Upper lobe of right lung (tissue), 1 donor: Measurements from ENCODE around the gene CAT. TPM values are rescaled to one million over a fixed set of nuclear protein-coding genes. Genes with fewer than 3 reads are reported as not detected.

ENCODE experiments used
- ATAC-seq: fragments of 200-7000 bp; cut with Tn5 transposase; one replicate; pipeline ENCODE4 v1.9.1; 2020; ENCODE audit warnings: mild to moderate bottlenecking, moderate library complexity
- DNase-seq: peaks from one replicate; pipeline ENCODE4 v3.0.0-alpha.2; 2020
- H3K27ac ChIP-seq: fragments of 200-600 bp; one replicate; pipeline ENCODE4 v1.8.0; 2022
- H3K27me3 ChIP-seq: fragments of 200-600 bp; one replicate; pipeline ENCODE4 v1.8.0; 2022; ENCODE audit warnings: mild to moderate bottlenecking
- H3K36me3 ChIP-seq: fragments of 200-600 bp; one replicate; pipeline ENCODE4 v1.8.0; 2022
- H3K4me1 ChIP-seq: fragments of 200-600 bp; one replicate; pipeline ENCODE4 v1.8.0; 2022
- H3K4me3 ChIP-seq: fragments of 200-600 bp; one replicate; pipeline ENCODE4 v1.8.0; 2022; ENCODE audit warnings: mild to moderate bottlenecking
- H3K9me3 ChIP-seq: fragments of 200-600 bp; one replicate; pipeline ENCODE4 v1.8.0; 2022
- intact Hi-C: fragments of 100-400 bp; cut with DNase I; formaldehyde crosslinking; loops from one replicate; pipeline ENCODE4 v1.11.0; 2022
- total RNA-seq: library from RNA; stranded (reverse); fragmentation: NEBNext Ultra II Directional; extraction: Animal tissue kit (Norgen Biotek cat#: 25700); gene quantifications from one replicate; pipeline ENCODE4 v1.2.1, GENCODE V29; 2021
- TF ChIP-seq, protein P1 (sequence below): fragments of 200-600 bp; IDR thresholded peaks from one replicate; pipeline ENCODE4 v1.8.0; 2022; ENCODE audit warnings: antibody characterized with exemption
- donor health status: DM: no; HTN: yes; CAD: no; lungs with severe emphysema.

Gene CAT
- total RNA-seq, 1 donor from 2014 or later: 213 TPM

DNA sequence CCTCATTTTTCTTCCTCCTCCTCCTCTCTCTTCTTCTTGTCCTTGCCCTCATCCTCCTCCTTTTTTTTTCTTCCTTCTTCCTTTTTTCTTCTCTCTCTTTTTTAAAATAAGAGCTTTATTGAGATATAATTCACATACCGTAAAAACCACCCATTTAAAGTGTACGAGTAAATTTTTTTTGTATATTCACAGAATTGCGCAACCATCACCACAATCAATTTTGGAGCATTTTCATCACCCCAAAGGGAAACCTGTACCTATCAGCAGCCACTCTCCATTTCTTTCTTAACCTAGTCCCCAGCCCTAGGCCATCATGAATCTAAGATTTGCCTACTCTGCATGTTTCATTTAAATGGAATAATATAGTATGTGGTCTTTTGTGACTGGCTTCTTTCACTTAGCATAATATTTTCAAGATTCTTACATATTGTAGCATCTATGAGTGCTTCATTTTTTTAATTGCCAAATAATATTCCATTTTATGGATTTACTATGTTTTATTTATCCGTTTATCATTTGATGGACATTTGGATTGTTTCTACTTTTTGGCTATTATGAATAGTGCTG lies 35.0 kb downstream of the CAT start:
- no peak for ATAC-seq
- Histone ChIP-seq H3K36me3 (peaks cover 49% of the 10 kb centered on the region), H3K27me3 (no peaks in the 10 kb centered on the region), H3K4me1 (no peaks in the 10 kb centered on the region), H3K27ac (no peak overlapping the region), H3K4me3 (no peak overlapping the region), H3K9me3 (no peaks in the 10 kb centered on the region)
- TF ChIP-seq, protein P1, sequence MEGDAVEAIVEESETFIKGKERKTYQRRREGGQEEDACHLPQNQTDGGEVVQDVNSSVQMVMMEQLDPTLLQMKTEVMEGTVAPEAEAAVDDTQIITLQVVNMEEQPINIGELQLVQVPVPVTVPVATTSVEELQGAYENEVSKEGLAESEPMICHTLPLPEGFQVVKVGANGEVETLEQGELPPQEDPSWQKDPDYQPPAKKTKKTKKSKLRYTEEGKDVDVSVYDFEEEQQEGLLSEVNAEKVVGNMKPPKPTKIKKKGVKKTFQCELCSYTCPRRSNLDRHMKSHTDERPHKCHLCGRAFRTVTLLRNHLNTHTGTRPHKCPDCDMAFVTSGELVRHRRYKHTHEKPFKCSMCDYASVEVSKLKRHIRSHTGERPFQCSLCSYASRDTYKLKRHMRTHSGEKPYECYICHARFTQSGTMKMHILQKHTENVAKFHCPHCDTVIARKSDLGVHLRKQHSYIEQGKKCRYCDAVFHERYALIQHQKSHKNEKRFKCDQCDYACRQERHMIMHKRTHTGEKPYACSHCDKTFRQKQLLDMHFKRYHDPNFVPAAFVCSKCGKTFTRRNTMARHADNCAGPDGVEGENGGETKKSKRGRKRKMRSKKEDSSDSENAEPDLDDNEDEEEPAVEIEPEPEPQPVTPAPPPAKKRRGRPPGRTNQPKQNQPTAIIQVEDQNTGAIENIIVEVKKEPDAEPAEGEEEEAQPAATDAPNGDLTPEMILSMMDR: no peak
- intact Hi-C loops: no loop called here
- no peak for DNase-seq

DNA sequence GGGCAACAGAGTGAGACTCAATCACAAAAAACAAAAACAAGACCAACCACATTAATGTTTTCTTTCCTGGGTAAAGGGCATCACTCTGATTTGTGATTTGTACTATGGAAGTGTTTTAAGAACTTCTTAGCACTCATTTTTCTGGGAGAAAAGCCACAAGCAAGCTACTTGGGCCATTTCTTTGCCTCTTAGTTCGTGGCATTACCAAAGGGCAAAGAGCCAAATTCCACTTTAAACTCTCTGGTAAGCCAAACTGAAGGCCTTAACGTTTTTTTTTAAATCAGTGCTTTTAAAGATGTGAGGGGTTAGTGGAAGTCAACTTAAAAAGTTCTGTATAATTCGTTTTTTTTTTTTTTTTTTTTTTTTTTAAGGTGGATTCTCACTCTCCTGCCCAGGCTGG lies 36.9 kb downstream of the CAT start:
- TF ChIP-seq, protein P1: no peak
- intact Hi-C loops: no loop called here
- H3K27ac ChIP-seq: no peak overlapping the region
- peaks cover 29% of the 10 kb centered on the region for H3K36me3 ChIP-seq
- DNase-seq: no peak
- no peaks in the 10 kb centered on the region for H3K4me1 ChIP-seq
- H3K4me3 ChIP-seq: no peak overlapping the region
- no peaks in the 10 kb centered on the region for H3K9me3 ChIP-seq
- H3K27me3 ChIP-seq: no peaks in the 10 kb centered on the region
- ATAC-seq: no peak

DNA sequence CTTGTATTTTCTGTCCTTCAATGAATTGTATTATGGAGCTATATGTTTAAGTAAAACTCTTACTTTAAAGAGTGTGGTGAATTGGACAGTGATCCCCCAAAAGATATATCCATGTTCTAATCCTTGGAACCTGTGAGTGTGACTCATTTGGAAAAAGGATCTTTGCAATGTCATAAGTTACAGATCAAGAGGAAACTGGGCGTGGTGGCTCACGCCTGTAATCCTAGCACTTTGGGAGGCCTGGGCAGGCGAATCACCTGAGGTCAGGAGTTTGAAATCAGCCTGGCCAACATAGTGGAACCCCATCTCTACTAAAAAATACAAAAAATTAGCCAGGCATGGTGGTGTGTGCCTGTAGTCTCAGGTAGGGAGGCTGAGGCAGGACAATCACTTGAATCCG lies 38.1 kb downstream of the CAT start:
- Histone ChIP-seq H3K27ac (no peak overlapping the region), H3K27me3 (no peaks in the 10 kb centered on the region), H3K36me3 (peaks cover 17% of the 10 kb centered on the region), H3K9me3 (no peaks in the 10 kb centered on the region), H3K4me1 (no peaks in the 10 kb centered on the region), H3K4me3 (no peak overlapping the region)
- intact Hi-C loops: no loop called here
- TF ChIP-seq, protein P1: no peak
- ATAC-seq (no peak), DNase-seq (no peak)

GRCh38 chr11:34478845-34479663 lies 40.3 kb downstream of the CAT start:
- no peak overlapping the region for H3K27ac ChIP-seq
- H3K36me3 ChIP-seq: no peaks in the 10 kb centered on the region
- H3K4me3 ChIP-seq: no peak overlapping the region
- no peak for DNase-seq
- no peaks in the 10 kb centered on the region for H3K4me1 ChIP-seq
- intact Hi-C loops: no loop called here
- H3K9me3 ChIP-seq: no peaks in the 10 kb centered on the region
- H3K27me3 ChIP-seq: no peaks in the 10 kb centered on the region
- no peak for ATAC-seq
- TF ChIP-seq, protein P1: no peak

GRCh38 chr11:34480314-34480713 lies 41.6 kb downstream of the CAT start:
- Histone ChIP-seq H3K9me3 (no peaks in the 10 kb centered on the region), H3K36me3 (no peaks in the 10 kb centered on the region), H3K27ac (no peak overlapping the region), H3K4me1 (no peaks in the 10 kb centered on the region), H3K4me3 (no peak overlapping the region), H3K27me3 (no peaks in the 10 kb centered on the region)
- ATAC-seq: no peak
- TF ChIP-seq, protein P1: no peak
- no peak for DNase-seq
- intact Hi-C loops: no loop called here
